Endothelial cell (in vitro differentiated cells): ENCODE data around the gene MLIP. TPM values are rescaled to one million over a fixed set of nuclear protein-coding genes. Genes with fewer than 3 reads are reported as not detected.

Source experiments
- DNase-seq: peaks from one replicate; pipeline ENCODE4 v3.0.0; 2021; ENCODE audit warnings: low spot score
- H3K27ac Mint-ChIP-seq: one replicate; pipeline ENCODE4 v1.8.0; 2021; ENCODE audit warnings: mixed read lengths, inconsistent platforms; ENCODE audit not compliant: unreplicated experiment
- H3K27me3 Mint-ChIP-seq: one replicate; pipeline ENCODE4 v1.8.0; 2021; ENCODE audit warnings: mild to moderate bottlenecking, moderate library complexity, mixed read lengths, inconsistent platforms; ENCODE audit not compliant: unreplicated experiment
- H3K36me3 Mint-ChIP-seq: one replicate; pipeline ENCODE4 v1.8.0; 2021; ENCODE audit warnings: mild to moderate bottlenecking, low read depth, mixed read lengths, inconsistent platforms; ENCODE audit not compliant: unreplicated experiment
- H3K4me1 Mint-ChIP-seq: one replicate; pipeline ENCODE4 v1.8.0; 2021; ENCODE audit warnings: mild to moderate bottlenecking, mixed read lengths, inconsistent platforms; ENCODE audit not compliant: unreplicated experiment
- H3K4me3 Mint-ChIP-seq: one replicate; pipeline ENCODE4 v1.8.0; 2021; ENCODE audit warnings: mild to moderate bottlenecking, mixed read lengths, inconsistent platforms; ENCODE audit not compliant: unreplicated experiment
- H3K9me3 Mint-ChIP-seq: one replicate; pipeline ENCODE4 v1.8.0; 2021; ENCODE audit warnings: mixed read lengths, inconsistent platforms; ENCODE audit not compliant: unreplicated experiment
- CTCF ChIP-seq: fragments of 200-600 bp; sonication (generic); IDR thresholded peaks from one replicate; pipeline ENCODE4 v1.5.0; 2021; ENCODE audit warnings: antibody characterized with exemption; ENCODE audit not compliant: unreplicated experiment
- long read RNA-seq: library from polyadenylated mRNA; unstranded; transcript quantifications from one replicate; pipeline ENCODE4 v2.0.0, GENCODE V29; 2020; ENCODE audit not compliant: unreplicated experiment
- total RNA-seq: library from RNA; stranded (reverse); fragmentation: NEBNext Ultra II Directional; extraction: Animal tissue kit (Norgen Biotek cat#: 25700); gene quantifications from one replicate; pipeline ENCODE4 v1.2.1, GENCODE V29; 2021; ENCODE audit not compliant: unreplicated experiment

The MLIP gene
- total RNA-seq: not detected
- long read RNA-seq: 0 reads

- no peak for DNase-seq
- no peak for TF ChIP-seq CTCF
- Mint-ChIP-seq H3K36me3 (no peaks in the 10 kb centered on the region), H3K27ac (no peak within 1 kb of the TSS), H3K9me3 (no peaks in the 10 kb centered on the region), H3K4me1 (peaks cover 9% of the 10 kb centered on the region), H3K4me3 (no peak within 1 kb of the TSS), H3K27me3 (no peaks in the 10 kb centered on the region)
These were observed at the start of gene MLIP for GRCh38 chr6:54111341-54112045. Gene MLIP, plus strand, starts transcription at chr6:54111443. Its CDS starts 37 bp downstream, at chr6:54111480.

GRCh38 chr6:54063228-54063539 lies 48.1 kb upstream of the MLIP start:
- peaks cover 4% of the 10 kb centered on the region for H3K4me1 Mint-ChIP-seq
- no peaks in the 10 kb centered on the region for H3K36me3 Mint-ChIP-seq
- H3K27me3 Mint-ChIP-seq: peaks cover 1% of the 10 kb centered on the region
- H3K4me3 Mint-ChIP-seq: no peak overlapping the region
- DNase-seq: no peak
- TF ChIP-seq CTCF: no peak
- H3K27ac Mint-ChIP-seq: no peak overlapping the region
- H3K9me3 Mint-ChIP-seq: no peaks in the 10 kb centered on the region

- H3K4me3 Mint-ChIP-seq: no peak overlapping the region
- H3K27ac Mint-ChIP-seq: no peak overlapping the region
- DNase-seq: no peak
- no peak for TF ChIP-seq CTCF
- no peaks in the 10 kb centered on the region for H3K9me3 Mint-ChIP-seq
- H3K36me3 Mint-ChIP-seq: no peaks in the 10 kb centered on the region
- no peaks in the 10 kb centered on the region for H3K4me1 Mint-ChIP-seq
- no peaks in the 10 kb centered on the region for H3K27me3 Mint-ChIP-seq
These were observed 42.5 kb upstream of the MLIP start for GRCh38 chr6:54068694-54069093.

- no peaks in the 10 kb centered on the region for H3K9me3 Mint-ChIP-seq
- no peaks in the 10 kb centered on the region for H3K4me1 Mint-ChIP-seq
- H3K4me3 Mint-ChIP-seq: no peak overlapping the region
- TF ChIP-seq CTCF: no peak
- no peaks in the 10 kb centered on the region for H3K36me3 Mint-ChIP-seq
- H3K27me3 Mint-ChIP-seq: no peaks in the 10 kb centered on the region
- no peak for DNase-seq
- H3K27ac Mint-ChIP-seq: no peak overlapping the region
These were observed 41.2 kb upstream of the MLIP start for GRCh38 chr6:54070025-54070424.

- Mint-ChIP-seq H3K4me1 (no peaks in the 10 kb centered on the region), H3K36me3 (no peaks in the 10 kb centered on the region), H3K4me3 (no peak overlapping the region), H3K27me3 (no peaks in the 10 kb centered on the region), H3K27ac (no peak overlapping the region), H3K9me3 (no peaks in the 10 kb centered on the region)
- no peak for DNase-seq
- no peak for TF ChIP-seq CTCF
These were observed 39.4 kb upstream of the MLIP start for GRCh38 chr6:54071821-54072340.
